Stimulated activated CD8-positive, alpha-beta memory T cell treated with anti-CD3 and anti-CD28 coated beads, Interleukin-7, amount 100 ng/mL, for 24 hours (primary cell): Measurements from ENCODE around the gene PCDHB13.
"Not testable (repeated sequence)": the region's sequence is repeated elsewhere in the genome, so short reads cannot be mapped to it uniquely, and the experiment has no call there.

Experiments
- DNase-seq: peaks from one replicate; pipeline ENCODE4 v3.0.0-alpha.2; 2020; ENCODE audit warnings: low read depth

Gene PCDHB13

GRCh38 chr5:141201646-141202045, 12.1 kb upstream of the PCDHB13 start:
- DNase-seq, result not testable (repeated sequence)

DNA sequence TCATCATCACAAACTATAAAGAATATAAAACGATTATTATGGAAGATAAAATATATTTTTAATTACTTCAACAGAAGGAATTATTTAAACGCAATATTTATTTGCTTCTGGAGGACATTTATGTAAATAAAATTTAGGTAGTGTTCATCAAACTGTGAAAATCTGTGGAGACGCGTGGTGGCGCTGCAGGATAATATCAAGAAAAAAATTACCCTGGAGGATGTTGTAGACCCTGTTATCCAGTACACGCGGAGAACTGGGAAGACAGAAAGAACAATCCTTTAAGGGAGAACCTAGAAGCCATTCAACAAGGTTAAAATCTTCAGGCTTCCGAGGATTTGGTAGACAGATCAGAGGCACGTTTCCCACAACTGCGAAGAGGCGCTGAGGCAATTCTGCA, 5.2 kb upstream of the PCDHB13 start, which contains the start of gene PCDHB12:
Gene PCDHB12, plus strand, starts transcription at position 242 of the 400 bp plus-strand sequence. CDS start 189 bp downstream, outside the sequence.
- no peak for DNase-seq

- DNase-seq, result not testable (repeated sequence)
Observed at GRCh38 chr5:141210281-141210680, 3.4 kb upstream of the PCDHB13 start.

GRCh38 chr5:141210849-141211248, 2.9 kb upstream of the PCDHB13 start:
- DNase-seq, result not testable (repeated sequence)

- DNase-seq, result not testable (repeated sequence)
Observed at GRCh38 chr5:141214583-141214982, 864 bp downstream of the PCDHB13 start.

DNA sequence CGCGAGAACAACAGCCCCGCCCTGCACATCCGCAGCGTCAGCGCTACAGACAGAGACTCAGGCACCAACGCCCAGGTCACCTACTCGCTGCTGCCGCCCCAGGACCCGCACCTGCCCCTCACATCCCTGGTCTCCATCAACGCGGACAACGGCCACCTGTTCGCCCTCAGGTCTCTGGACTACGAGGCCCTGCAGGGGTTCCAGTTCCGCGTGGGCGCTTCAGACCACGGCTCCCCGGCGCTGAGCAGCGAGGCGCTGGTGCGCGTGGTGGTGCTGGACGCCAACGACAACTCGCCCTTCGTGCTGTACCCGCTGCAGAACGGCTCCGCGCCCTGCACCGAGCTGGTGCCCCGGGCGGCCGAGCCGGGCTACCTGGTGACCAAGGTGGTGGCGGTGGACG, 1.8 kb downstream of the PCDHB13 start:
- DNase-seq, result not testable (repeated sequence)

DNA sequence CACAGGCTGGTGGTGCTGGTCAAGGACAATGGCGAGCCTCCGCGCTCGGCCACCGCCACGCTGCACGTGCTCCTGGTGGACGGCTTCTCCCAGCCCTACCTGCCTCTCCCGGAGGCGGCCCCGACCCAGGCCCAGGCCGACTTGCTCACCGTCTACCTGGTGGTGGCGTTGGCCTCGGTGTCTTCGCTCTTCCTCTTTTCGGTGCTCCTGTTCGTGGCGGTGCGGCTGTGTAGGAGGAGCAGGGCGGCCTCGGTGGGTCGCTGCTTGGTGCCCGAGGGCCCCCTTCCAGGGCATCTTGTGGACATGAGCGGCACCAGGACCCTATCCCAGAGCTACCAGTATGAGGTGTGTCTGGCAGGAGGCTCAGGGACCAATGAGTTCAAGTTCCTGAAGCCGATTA, 2.3 kb downstream of the PCDHB13 start:
- DNase-seq, result not testable (repeated sequence)

DNA sequence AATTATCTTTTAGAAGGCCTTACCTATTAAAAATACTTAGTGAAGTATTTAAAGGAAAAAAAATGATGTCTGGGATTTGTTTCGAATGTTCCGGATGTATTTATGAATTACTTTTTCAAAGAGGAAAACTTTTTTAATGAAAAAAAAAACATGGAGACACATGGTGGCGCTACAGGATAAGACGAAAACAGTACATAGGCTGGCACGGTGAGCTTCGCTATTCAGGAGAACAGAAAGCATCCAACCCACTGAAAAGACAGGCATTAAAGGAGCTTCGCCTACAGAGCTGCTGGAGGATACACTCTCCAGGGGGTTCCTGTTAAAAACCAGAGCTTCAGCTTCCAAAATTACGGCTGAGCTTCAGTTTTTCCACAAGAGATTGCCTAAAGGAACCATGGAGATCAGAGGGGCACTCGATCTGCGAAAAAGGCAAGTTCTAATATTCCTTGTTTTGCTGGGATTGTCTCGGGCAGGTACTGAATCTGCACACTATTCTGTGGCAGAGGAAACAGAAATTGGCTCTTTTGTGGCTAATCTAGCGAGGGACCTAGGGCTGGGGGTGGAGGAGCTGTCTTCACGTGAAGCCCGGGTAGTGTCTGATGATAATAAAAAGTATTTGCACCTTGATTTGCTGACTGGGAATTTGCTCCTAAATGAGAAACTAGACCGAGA, 9.5 kb downstream of the PCDHB13 start, which contains the start of gene PCDHB14:
Gene PCDHB14, plus strand, starts transcription at position 232 of the 672 bp plus-strand sequence. Its CDS starts 163 bp downstream, at position 395.
- DNase-seq, result no peak

GRCh38 chr5:141224844-141225243, 11.1 kb downstream of the PCDHB13 start:
- not testable (repeated sequence) for DNase-seq

GRCh38 chr5:141225421-141225820, 11.7 kb downstream of the PCDHB13 start:
- DNase-seq, result not testable (repeated sequence)

- DNase-seq, result no peak
Observed at GRCh38 chr5:141234109-141234667, 20.5 kb downstream of the PCDHB13 start.

DNA sequence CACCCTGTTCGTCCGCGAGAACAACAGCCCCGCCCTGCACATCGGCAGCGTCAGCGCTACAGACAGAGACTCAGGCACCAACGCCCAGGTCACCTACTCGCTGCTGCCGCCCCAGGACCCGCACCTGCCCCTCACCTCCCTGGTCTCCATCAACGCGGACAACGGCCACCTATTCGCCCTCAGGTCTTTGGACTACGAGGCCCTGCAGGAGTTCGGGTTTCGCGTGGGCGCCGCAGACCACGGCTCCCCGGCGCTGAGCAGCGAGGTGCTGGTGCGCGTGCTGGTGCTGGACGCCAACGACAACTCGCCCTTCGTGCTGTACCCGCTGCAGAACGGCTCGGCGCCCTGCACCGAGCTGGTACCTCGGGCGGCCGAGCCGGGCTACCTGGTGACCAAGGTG, 22.2 kb downstream of the PCDHB13 start:
- not testable (repeated sequence) for DNase-seq

DNA sequence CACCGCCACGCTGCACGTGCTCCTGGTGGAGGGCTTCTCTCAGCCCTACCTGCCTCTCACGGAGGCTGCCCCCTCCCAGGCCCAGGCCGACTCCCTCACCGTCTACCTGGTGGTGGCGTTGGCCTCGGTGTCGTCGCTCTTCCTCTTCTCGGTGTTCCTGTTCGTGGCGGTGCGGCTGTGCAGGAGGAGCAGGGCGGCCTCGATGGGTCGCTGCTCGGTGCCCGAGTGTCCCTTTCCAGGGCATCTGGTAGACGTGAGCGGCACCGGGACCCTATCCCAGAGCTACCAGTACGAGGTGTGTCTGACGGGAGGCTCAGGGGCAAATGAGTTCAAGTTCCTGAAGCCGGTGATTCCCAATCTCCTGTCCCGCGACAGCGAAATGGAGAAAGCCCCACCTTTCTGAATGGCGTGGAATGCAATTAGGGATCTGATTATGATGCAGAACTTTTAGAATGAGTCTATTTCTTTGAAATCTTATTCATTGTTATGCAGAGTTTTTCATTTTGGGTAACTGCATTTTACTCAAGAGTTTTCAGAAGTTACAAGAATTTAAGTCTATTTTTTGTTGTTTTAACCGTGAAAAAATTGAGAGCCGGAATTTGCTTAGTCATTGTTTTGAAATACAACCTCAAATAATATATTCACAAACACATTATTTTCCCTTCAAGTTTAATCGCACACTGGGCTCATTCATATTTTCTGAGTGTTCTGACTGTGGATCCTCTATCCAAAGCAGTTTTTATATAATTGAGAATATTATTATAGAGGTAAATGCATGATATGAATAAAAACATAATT, 23.0 kb downstream of the PCDHB13 start:
- no peak for DNase-seq

DNA sequence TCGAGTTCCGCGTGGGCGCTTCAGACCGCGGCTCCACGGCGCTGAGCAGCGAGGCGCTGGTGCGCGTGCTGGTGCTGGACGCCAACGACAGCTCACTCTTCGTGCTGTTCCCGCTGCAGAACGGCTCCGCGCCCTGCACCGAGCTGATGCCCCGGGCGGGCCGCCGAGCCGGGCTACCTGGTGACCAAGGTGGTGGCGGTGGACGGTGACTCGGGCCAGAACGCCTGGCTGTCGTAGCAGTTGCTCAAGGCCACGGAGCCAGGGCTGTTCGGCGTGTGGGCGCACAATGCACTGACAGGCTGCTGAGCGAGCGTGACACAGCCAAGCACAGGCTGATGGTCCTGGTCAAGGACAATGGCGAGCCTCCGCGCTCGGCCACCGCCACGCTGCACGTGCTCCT, 27.8 kb downstream of the PCDHB13 start:
- no peak for DNase-seq

DNA sequence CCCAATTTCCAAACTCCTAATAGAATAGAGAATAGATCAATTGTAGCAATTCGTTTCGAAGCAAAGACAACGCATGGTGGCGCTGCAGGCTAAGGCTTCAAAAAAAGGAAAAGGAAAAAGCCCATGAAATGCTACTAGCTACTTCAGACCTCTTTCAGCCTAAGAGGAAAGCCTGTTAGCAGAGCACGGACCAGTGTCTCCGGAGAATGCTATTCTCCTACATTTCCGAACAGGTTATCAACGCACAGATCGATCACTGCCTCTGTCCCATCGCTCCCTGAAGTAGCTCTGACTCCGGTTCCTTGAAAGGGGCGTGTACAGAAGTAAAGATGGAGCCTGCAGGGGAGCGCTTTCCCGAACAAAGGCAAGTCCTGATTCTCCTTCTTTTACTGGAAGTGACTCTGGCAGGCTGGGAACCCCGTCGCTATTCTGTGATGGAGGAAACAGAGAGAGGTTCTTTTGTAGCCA, 31.6 kb downstream of the PCDHB13 start, which contains the start of gene PCDHB15:
Gene PCDHB15, plus strand, starts transcription at position 146 of the 468 bp plus-strand sequence. Its CDS starts 184 bp downstream, at position 330.
- no peak for DNase-seq

DNA sequence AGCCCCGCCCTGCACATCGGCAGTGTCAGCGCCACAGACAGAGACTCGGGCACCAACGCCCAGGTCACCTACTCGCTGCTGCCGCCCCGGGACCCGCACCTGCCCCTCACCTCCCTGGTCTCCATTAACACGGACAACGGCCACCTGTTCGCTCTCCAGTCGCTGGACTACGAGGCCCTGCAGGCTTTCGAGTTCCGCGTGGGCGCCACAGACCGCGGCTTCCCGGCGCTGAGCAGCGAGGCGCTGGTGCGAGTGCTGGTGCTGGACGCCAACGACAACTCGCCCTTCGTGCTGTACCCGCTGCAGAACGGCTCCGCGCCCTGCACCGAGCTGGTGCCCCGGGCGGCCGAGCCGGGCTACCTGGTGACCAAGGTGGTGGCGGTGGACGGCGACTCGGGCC, 33.3 kb downstream of the PCDHB13 start:
- not testable (repeated sequence) for DNase-seq

DNA sequence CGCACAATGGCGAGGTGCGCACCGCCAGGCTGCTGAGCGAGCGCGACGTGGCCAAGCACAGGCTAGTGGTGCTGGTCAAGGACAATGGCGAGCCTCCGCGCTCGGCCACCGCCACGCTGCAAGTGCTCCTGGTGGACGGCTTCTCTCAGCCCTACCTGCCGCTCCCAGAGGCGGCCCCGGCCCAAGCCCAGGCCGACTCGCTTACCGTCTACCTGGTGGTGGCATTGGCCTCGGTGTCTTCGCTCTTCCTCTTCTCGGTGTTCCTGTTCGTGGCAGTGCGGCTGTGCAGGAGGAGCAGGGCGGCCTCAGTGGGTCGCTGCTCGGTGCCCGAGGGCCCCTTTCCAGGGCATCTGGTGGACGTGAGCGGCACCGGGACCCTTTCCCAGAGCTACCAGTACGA, 33.7 kb downstream of the PCDHB13 start:
- not testable (repeated sequence) for DNase-seq

- DNase-seq, result no peak
Observed at GRCh38 chr5:141250576-141250975, 36.9 kb downstream of the PCDHB13 start.

DNA sequence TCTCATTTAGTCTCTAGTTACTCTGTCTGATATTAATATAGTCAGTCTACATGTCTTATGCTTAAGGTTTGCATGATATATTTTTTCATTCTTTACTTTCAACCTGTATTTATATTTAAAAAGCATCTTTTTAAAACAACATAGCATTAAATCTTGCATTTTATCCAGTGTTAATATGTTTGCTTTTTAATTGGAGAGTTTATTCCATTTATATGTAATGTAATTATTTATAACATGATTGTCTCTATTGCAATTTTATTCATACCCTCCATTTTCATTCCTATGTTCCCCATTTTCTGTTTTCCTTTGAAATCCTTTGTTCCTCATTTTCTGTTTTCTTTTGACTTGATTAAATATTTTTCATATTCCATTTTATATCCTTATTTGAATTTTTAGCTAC, 44.7 kb downstream of the PCDHB13 start:
- DNase-seq, result no peak

DNA sequence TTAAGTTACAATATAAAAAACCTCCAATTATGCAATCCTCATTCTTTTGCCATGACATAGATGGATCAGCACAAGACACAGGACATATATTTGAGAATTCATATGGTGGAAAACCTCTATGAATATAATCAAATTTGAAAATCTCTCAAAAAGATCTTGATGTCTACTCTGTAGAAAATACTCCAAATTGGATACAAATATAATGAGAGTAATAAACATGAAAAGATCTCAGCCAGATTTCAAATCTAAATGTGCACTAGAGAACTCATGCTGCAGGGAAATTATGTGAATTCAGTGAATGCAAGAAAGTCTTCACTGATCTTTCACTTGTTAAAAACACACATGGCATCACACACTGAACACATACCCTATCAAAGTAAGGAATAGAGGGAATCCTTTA, 45.2 kb downstream of the PCDHB13 start:
- DNase-seq, result no peak

DNA sequence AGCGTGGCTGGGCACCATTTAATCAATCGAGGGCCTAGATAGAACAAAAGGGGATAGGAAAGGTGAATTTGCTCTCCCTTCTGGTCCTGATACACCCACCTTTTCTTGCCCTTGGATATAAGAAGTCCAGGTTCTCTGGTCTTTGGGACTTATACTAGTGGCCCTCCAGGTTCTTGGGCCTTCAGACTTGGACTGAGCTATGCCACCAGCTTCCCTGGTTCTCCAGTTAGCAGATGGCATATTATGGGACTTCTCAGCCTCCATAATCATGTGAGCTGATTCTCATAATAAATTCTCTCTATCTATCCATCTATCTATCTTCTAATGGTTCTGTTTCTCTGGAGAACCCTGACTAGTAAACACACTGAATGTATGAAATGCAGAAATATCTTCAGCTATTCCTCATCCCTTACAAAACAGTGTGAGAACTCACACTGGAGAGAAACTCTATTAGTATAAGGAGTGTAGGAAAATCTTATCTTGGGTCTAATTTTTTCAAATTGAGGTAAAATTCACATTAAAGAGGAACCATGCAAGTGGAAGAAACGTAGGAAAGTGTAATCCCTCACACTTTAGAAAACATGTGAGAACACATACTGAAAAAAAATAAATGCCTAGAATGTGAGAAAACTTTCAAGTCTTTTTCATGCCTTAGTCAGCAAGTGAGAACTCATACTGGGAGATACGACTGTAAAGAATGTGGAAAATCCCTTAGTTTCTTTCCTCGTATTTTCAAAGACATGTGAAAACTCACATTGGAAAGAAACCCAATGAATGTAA, 46.9 kb downstream of the PCDHB13 start:
- no peak for DNase-seq

DNA sequence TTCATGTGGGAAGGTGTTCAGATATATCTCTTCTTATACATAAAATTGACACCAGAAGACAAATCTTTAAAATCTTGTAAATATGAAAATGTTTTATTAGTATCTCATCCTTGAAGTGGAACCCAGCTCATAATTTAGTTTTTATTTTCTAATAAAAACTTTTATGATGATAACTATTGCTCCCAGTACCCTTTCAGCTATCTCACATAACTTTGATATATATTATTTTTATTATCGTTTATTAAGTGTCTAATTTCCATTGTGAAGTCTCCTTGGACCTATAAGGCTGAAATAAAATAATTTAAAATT, 47.5 kb downstream of the PCDHB13 start:
- no peak for DNase-seq
